Psoas muscle (tissue), 8 donors: Measurements from ENCODE around the gene CRAT. TPM values are rescaled to one million over a fixed set of nuclear protein-coding genes. Genes with fewer than 3 reads are reported as not detected.
"Not testable (repeated sequence)": the region's sequence is repeated elsewhere in the genome, so short reads cannot be mapped to it uniquely, and the experiment has no call there.

ENCODE experiments used
- ATAC-seq, 4 donors: fragments of 200-7000 bp; cut with Tn5 transposase; one replicate each; pipeline ENCODE4 v1.9.1; 2020; ENCODE audit warnings: moderate library complexity in 3 of 4, mild to moderate bottlenecking in 2 of 4
- DNase-seq, 2 donors: peaks; one replicate each; pipeline ENCODE4 v3.0.0-alpha.2; 2020
- H3K27ac ChIP-seq: fragments of 200-600 bp; one replicate; pipeline ENCODE4 v1.8.0; 2022
- H3K27me3 ChIP-seq, 3 donors: fragments of 200-600 bp in 1 of 3; one replicate each; pipeline versions ENCODE4 v1.6.1 to v1.8.0; 2013 to 2022; ENCODE audit warnings: low read length in 2 of 3, mild to moderate bottlenecking in 2 of 3, moderate library complexity in 1 of 3; ENCODE audit not compliant: insufficient read depth in 3 of 3
- H3K36me3 ChIP-seq, 2 donors: fragments of 200-600 bp in 1 of 2; one replicate each; pipeline versions ENCODE4 v1.6.1 to v1.8.0; 2013 to 2022; ENCODE audit warnings: low read depth in 1 of 2, mild to moderate bottlenecking in 1 of 2, moderate library complexity in 1 of 2; ENCODE audit not compliant: insufficient read depth in 1 of 2
- H3K4me1 ChIP-seq: fragments of 200-600 bp; one replicate; pipeline ENCODE4 v1.8.0; 2022
- H3K4me3 ChIP-seq: fragments of 200-600 bp; one replicate; pipeline ENCODE4 v1.8.0; 2022; ENCODE audit warnings: mild to moderate bottlenecking
- H3K9me3 ChIP-seq: fragments of 200-600 bp; one replicate; pipeline ENCODE4 v1.8.0; 2022
- CTCF ChIP-seq: fragments of 200-600 bp; IDR thresholded peaks from one replicate; pipeline ENCODE4 v1.8.0; 2022; ENCODE audit warnings: antibody characterized with exemption
- WGBS, 3 donors: extraction: QIAGEN DNeasy Blood & Tissue Kit; methylation state at CpG; one replicate each; pipeline versions ENCODE4 v1.1.6 to v1.1.7; 2013; 5-methylcytosine and 5-hydroxymethylcytosine counted together
- intact Hi-C, 2 donors: fragments of 100-400 bp; cut with DNase I; formaldehyde crosslinking; loops; one replicate each; pipeline versions ENCODE4 v1.11.0 to v1.14.2; 2022
- polyA plus RNA-seq, 3 donors: library from polyadenylated mRNA; stranded (reverse); fragments of 200-250 nt; gene quantifications; one replicate each; pipeline ENCODE4 v1.2.3, GENCODE V29; 2013
- total RNA-seq, 4 donors: library from RNA; stranded (reverse); fragmentation: NEBNext Ultra II Directional in 2 of 4; extraction: Animal tissue kit (Norgen Biotek cat#: 25700) in 2 of 4; gene quantifications; one replicate each; pipeline versions ENCODE4 v1.2.1 to v1.2.4, GENCODE V29; 2021 to 2023
- donor health status: healthy with polysubstance abuse.
- donor health status: DM: no; HTN: no; CAD: no; lungs with moderate emphysema.
- donor health status: Bipolar disorder and iron deficiency.
- donor health status: healthy.
- donor health status: DM: yes; HTN: yes; CAD: no.
- donor health status: DM: no; HTN: no; CAD: no.
- donor health status: DM: no; HTN: no; CAD: no.
- donor health status: DM: yes; HTN: yes; CAD: no.

Gene CRAT
- total and polyA plus RNA-seq, 7 donors = 88.7 to 229 (median 123) TPM

GRCh38 chr9:129124506-129125069 lies 14.0 kb upstream of the CRAT start:
- WGBS, 3 donors = 73 to 87% (median 83%) methylated on average over 3 of the region's 3 CpGs
- TF ChIP-seq CTCF = no peak
- Histone ChIP-seq H3K4me3 (no peak overlapping the region), H3K27me3 (no peaks in the 10 kb centered on the region), H3K9me3 (no peaks in the 10 kb centered on the region), H3K4me1 (peaks cover 18% of the 10 kb centered on the region), H3K36me3 (peaks cover 0 to 62% of the 10 kb centered on the region in 2 donors), H3K27ac (peak overlapping the region; percentile 8)
- no peak for ATAC-seq
- no peak for DNase-seq
- intact Hi-C loops = no loop called here

- H3K4me3 ChIP-seq, H3K9me3 ChIP-seq, intact Hi-C loops, H3K27me3 ChIP-seq, DNase-seq: not testable (repeated sequence)
- H3K27ac ChIP-seq = peak overlapping the region; percentile 72
- WGBS, 3 donors = 75 to 85% (median 81%) methylated on average over 15 of the region's 15 CpGs
- peaks cover 0 to 51% of the 10 kb centered on the region in 2 donors for H3K36me3 ChIP-seq
- ATAC-seq = peak in 3 of 4 donors; percentile 23 to 35 (median 30)
- H3K4me1 ChIP-seq = peaks cover 18% of the 10 kb centered on the region
Observed at GRCh38 chr9:129122976-129123375, 12.4 kb upstream of the CRAT start.

- no peak for DNase-seq
- Histone ChIP-seq H3K9me3 (no peaks in the 10 kb centered on the region), H3K27ac (peak overlapping the region; percentile 72), H3K4me3 (no peak overlapping the region), H3K36me3 (peaks cover 0 to 43% of the 10 kb centered on the region in 2 donors), H3K27me3 (no peaks in the 10 kb centered on the region), H3K4me1 (peaks cover 18% of the 10 kb centered on the region)
- ATAC-seq = no peak
- WGBS, 3 donors = 82 to 100% (median 91%) methylated on average over 1 of the region's 1 CpG
- intact Hi-C loops = no loop called here
- no peak for TF ChIP-seq CTCF
Observed at GRCh38 chr9:129122133-129122532, 11.5 kb upstream of the CRAT start.

- ATAC-seq = peak; percentile 81 to 90 (median 88)
- Histone ChIP-seq H3K36me3 (peaks cover 2 to 39% of the 10 kb centered on the region in 2 donors), H3K4me1 (peaks cover 18% of the 10 kb centered on the region), H3K9me3 (no peaks in the 10 kb centered on the region), H3K27ac (peak overlapping the region; percentile 72), H3K27me3 (no peaks in the 10 kb centered on the region), H3K4me3 (no peak overlapping the region)
- intact Hi-C loops = no loop called here
- WGBS, 3 donors = 22 to 43% (median 23%) methylated on average over 3 of the region's 3 CpGs
- DNase-seq = peak; percentile 51 to 69
- no peak for TF ChIP-seq CTCF
Observed at GRCh38 chr9:129121483-129121882, 10.9 kb upstream of the CRAT start.

GRCh38 chr9:129118799-129119198 lies 8.2 kb upstream of the CRAT start:
- ATAC-seq (no peak), DNase-seq (no peak)
- no peak overlapping the region for H3K4me3 ChIP-seq
- WGBS, 3 donors = 70 to 78% (median 76%) methylated on average over 4 of the region's 4 CpGs
- TF ChIP-seq CTCF = no peak
- no peaks in the 10 kb centered on the region for H3K9me3 ChIP-seq
- H3K36me3 ChIP-seq = peaks cover 2 to 17% of the 10 kb centered on the region in 2 donors
- H3K27me3 ChIP-seq = no peaks in the 10 kb centered on the region
- peaks cover 35% of the 10 kb centered on the region for H3K4me1 ChIP-seq
- intact Hi-C loops = no loop called here
- no peak overlapping the region for H3K27ac ChIP-seq
